Body of pancreas (tissue), 4 donors: ENCODE results near the gene RICTOR.

ENCODE experiments used
- CTCF ChIP-seq, 7 experiments: fragments of 450-650 bp in 4 of 7; fragments of 200-600 bp in 3 of 7; sonication (generic) in 3 of 7; IDR thresholded peaks; one replicate each; pipeline ENCODE4 v1.5.1; 2016 to 2019; ENCODE audit warnings: antibody characterized with exemption in 7 of 7
- POLR2A ChIP-seq, 3 donors: fragments of 450-650 bp; IDR thresholded peaks; one replicate each; pipeline ENCODE4 v1.6.1; 2016; ENCODE audit warnings: antibody characterized with exemption in 3 of 3, mild to moderate bottlenecking in 2 of 3

- TF ChIP-seq CTCF (IDR thresholded peaks at IDR 0.05) (no peak), POLR2A (IDR thresholded peaks at IDR 0.05) (no peak)
Measured at GRCh38 chr5:39021413-39021812, 52.8 kb downstream of the RICTOR start.
